ENCODE data around the gene KIZ.
"Not testable (repeated sequence)": the region's sequence is repeated elsewhere in the genome, so short reads cannot be mapped to it uniquely, and the experiment has no call there.

KIZ gene

DNA sequence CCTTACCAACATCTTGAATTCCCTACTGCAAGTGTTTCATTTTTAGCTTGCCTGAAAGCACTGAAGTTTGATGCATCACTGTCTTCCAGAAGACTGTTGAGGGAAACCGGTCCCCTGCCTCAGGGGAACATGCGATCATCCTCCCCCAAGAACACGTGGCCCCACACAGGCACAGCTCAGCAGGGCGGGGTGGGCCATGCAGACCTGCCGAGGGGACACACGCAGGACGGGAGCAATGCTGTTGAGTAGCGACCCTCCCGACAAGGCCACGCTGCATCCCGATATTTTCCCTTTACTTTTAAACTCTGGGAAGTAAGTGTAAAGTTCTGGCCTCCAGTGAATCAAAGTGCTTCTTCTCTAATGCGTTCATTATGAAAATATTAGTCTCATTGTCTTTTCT lies 117.9 kb downstream of the KIZ start:
- no peak for DNase-seq
- intact Hi-C loops (cut with DNase I): no loop called here

DNA sequence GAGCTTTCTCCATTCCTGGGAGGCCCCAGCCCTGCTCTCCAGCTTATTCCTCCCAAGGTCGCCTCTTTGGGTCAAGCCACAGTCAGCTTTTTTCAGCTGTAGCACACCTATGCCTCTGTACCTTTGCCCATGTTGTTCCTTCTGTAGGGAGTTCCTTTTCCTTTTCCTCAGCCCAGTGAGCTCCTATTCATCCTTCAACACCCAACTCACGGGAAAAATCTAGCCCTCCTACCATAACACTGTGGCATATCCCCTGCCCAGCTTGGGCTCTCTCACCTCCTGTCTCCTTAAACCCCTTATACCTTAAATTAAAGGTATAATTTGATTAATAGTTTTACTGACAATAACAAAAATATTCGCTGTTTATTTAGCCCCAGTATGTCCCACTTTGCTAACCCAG lies 118.9 kb downstream of the KIZ start:
- no peak for DNase-seq
- intact Hi-C loops (cut with DNase I): no loop called here

DNA sequence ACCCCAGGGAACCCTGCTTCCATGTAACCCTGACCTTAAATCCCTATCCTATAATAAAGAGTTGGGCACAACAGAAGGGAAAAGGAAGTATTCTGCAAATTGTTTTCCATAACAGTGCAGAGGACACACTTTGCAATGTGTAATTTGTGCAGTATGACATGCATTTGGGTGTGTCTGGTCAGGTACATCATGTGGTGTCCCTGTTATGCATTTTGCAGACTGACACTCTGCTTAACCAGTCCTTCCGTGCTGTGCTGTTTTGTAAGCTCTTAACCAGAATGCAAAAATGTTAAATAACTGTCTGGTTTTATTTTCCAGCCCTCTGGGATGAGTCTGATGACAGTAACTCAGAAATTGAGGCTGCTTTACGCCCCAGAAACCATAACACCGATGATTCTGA lies 120.3 kb downstream of the KIZ start:
- DNase-seq: no peak
- intact Hi-C loops (cut with DNase I): no loop called here

DNA sequence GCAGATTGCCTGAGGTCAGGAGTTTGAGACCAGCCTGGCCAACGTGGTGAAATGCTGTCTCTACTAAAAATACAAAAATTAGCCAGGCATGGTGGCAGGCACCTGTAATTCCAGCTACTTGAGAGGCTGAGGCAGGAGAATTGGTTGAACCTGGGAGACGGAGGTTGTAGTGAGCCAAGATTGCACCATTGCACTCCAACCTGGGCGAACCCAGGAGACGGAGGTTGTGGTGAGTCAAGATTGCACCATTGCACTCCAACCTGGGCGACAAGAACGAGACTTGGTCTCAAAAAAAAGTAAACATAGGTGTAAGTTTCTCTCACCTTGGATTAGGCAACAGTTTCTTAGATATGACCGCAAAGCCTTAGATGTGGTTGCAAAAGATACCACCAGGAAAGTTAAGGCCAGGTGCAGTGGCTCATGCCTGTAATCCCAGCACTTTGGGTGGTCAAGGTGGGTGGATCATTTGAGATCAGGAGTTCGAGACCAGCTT lies 121.8 kb downstream of the KIZ start:
- DNase-seq; intact Hi-C loops (cut with DNase I): not testable (repeated sequence)

DNA sequence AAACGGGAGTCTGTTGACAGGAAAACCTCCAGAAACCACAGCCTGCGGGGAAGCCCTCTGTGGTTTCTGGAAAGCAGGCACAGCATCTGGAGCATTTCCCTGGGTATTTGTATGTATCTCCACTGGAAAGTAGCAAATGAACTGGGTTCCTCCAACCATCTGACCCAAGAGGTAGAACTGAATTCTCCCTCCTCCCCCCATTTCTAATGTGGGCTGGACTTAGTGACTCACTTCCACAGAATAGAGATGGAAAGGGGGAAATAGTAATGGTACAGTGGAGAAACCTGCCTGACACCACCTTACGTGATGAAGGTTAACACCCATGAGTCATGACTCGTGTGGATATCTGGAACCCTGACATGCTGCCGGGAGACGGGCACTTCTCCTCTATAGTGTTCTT lies 125.4 kb downstream of the KIZ start:
- DNase-seq: no peak
- intact Hi-C loops (cut with DNase I): no loop called here

DNA sequence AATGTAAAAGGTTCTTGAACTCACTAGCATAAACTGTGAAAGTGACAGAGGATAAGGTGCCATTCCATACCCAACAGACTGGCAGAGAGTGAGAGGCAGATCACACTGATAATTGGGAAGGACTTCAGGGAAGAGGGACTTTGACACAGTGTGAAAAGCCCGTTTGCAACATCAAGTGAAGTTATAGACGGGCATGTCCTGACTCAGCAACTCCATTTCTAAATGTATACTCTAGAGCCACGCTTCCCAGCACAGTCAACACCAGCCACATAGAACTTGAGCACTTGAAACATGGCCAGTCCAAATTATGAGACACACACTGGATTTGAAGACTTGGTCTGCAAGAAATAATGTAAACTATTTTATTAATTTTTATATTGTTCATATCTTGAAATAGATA lies 131.3 kb downstream of the KIZ start:
- intact Hi-C loops (cut with DNase I): no loop called here
- DNase-seq: no peak

DNA sequence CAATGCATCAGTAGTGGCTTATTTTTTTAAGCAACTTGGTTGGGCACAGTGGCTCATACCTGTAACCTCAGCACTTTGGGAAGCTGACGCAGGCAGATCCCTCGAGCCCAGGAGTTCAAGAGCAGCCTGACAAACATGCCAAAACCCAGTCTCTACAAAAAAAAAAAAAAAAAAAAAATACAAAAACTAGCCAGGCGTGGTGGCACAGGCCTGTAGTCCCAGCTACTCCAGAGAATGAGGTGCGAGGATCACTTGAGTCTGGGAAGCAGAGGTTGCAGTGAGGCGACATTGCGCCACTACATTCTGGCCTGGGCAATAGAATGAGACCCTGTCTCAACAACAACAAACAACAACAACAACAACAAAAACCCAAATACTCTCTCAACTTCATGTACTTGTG lies 132.5 kb downstream of the KIZ start:
- intact Hi-C loops (cut with DNase I): no loop called here
- no peak for DNase-seq

DNA sequence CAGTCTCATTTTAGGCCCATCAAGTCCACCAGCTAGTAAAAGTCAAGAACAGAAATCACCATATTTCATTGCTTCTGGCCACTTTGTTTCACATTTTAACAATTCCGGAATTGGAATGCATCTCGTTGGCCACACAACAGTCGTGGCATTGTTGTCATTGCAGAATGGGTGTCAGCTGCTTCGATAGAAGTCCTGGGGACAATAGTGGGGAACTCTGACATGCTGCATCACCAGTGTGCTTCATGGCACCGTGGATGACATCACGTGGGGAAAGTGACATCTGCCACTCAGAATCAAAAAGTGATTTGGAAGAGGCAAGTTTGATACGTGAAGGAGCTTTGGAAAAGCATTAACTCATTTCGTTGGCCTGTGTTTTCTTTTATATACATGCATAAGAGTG lies 133.5 kb downstream of the KIZ start:
- intact Hi-C loops (cut with DNase I): no loop called here
- DNase-seq: peak in 5 of 10 donors; percentile 27 to 87 (median 62)

DNA sequence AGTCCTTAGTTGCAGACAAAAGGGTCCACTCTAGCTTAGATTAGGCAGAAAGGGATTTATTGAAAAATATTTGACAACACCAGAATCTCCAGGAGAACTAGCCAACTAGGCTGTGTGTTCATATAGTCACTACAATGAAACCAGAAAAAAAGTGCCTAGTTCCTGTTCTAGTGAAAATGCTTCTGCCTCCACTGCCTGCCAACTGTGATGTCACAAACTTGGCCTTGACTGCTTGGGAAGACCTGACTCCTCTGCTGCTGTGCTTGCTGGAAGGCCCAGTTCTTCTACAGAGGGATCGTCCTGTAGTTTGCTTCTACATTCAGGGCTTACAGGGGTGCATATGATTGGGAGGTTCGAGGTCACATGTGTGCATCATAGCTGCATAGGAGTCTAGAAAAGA lies 136.9 kb downstream of the KIZ start:
- intact Hi-C loops (cut with DNase I): no loop called here
- DNase-seq: no peak

DNA sequence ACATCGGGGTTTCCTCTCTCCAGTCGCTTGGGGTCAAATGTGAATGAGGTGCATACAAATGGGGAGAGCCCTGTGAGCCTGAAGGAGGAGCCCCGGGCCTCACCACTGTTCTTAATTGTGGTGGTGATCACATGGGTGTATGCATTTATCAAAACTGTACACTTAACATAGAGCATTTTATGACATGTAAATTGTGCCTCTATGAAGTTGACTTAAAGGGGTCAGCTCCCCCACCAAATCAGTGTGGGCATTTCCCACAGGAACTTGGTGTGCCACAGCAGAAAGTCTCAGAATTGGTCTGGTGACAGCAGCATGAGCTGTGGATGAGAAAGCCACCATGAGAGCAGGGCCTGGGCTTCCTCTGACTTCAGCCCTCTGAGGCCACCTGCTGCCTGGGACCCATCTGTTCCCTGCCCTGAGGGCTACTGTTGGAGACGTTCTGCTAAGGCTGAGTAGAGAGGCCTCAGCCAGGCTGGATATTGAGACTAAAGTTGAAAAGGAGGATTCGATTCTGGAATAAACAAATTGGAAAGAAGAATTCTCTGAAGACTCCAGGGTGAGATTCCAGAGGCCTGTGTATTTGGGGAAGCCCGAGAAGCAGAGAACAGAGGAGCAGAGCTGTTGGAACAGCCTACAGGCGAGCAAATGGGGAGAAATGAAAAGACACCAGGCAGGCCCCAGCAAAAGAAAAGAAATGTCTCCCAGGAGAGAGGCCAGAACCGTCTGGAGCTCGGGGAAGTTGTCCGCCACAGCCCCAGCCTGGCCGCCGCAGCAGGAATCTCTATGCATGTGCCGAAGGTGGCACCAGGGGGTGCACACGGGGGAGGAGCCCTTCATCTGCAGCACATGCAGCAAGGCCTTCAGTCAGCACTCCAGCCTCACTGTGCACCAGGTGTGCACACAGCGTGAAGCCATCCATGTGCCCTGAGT lies 139.6 kb downstream of the KIZ start:
- intact Hi-C loops (cut with DNase I): no loop called here
- no peak for DNase-seq

DNA sequence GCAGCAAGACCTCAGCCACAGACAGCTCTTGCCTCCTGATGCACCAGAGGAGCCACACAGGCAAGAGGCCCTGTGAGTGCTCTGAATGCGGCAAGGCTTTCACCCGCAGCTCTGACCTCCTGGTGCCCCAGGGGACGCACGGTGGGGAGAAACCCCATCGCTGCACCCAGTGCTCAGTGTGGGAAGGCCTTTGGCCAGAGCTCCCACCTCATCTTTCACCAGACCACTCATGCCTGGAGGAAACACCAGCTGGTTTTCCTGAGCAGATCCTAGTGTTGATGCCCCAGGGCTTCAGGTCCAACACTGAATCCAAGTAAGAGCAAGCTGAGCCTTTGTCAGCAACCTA lies 140.3 kb downstream of the KIZ start:
- intact Hi-C loops (cut with DNase I): no loop called here

DNA sequence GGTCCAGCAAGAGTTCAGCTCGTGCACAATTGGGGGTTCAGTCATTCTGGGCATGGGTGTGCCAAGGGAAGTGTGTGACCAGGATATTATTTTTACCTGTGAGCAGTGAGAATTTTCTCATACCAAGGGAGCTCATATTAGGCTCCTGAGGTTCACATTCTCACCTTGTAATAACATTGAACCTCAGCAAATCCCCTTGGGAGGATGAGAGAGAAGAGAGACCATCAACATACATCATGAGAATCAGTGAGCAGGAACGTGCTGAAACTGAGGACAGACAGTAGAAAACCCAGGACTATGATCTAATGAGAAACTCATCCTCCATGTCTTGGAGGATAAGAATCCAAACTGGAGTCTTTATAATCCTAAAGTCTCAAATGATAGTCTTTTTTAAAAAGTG lies 143.9 kb downstream of the KIZ start:
- intact Hi-C loops (cut with DNase I): no loop called here
- no peak for DNase-seq

More for the DNA sequence above, 140.3 kb downstream of the KIZ start:
- DNase-seq: no peak

DNA sequence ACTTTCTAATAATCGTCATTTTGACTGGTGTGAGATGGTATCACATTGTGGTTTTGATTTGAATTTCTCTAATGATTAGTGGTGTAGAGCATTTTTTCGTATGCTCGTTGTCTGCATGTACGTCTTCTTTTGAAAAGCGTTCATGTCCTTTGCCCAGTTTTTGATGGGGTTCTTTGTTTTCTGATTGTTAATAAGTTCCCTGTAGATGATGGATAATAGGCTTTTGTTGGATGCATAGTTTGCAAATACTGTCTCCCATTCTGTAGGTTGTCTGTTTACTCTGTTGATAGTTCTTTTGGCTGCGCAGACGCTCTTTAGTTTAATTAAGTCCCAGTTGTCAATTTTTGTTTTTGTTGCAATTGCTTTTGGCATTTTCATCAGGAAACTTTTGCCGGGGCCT lies 144.9 kb downstream of the KIZ start:
- DNase-seq: no peak
- intact Hi-C loops (cut with DNase I): no loop called here

DNA sequence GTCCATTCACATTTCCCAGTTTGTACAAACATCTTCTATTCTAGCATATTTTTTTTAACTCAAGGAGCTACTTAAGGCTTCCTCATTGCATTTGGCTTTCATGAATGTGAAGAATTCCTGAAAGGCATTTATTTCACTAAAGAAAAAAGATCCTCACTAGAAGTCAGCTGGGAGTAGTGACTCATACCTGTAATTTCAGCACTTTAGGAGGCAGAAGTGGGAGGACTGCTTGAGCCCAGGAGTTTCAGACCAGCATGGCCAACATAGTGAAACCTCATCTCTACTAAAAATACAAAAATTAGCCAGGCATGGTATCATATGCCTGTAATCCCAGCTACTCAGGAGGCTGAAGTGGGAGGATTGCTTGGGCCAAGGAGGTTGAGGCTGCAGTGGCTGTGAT lies 146.4 kb downstream of the KIZ start:
- intact Hi-C loops (cut with DNase I): no loop called here
- no peak for DNase-seq

DNA sequence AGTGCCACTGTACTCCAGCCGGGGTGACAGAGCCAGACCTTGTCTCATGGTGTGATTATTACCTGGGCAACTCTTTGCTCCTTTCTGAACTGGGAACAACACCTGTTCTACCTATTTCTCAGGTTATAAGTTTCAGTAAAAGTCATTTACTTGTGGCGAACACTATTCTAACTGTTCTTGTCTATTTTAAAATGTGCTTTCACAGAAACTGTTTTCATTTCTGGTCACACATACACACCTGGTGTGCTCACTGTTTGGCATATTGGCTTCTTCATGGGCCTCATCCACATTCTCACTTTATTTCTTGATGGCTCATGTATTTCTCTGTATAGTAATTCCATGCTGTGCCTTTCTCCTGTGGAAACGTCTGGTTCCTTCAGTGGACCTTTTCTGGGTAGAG lies 146.8 kb downstream of the KIZ start:
- no peak for DNase-seq
- intact Hi-C loops (cut with DNase I): no loop called here

DNA sequence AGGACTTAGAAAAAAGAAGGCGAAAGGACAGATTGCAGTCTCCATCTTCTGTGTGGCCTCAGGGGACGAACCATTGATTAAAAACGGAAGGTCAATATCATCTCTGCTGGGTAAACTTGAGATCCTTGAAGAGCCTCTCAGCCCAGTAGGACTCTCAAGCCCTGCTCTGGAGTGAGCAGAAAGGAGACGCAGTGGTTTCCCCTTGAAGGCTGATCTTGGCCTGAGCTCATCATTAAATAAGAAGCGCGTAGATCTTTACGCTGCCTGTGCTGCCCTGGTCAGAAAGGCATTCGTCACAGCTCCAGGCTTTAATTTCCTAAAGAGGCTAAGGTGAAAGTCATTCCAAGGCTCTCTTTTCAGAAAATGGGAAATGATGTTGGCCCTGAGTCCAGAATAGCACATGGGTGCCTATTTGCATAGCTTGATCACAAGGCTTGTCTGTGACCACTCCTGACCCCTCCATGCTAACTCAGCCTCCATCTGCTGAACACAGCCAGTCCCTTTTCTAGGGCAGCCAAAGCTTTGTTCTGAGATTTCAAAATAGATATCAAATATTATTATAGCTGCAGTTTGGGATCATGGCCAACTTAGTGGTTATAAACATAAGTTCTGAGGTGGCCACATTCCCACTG lies 148.0 kb downstream of the KIZ start:
- intact Hi-C loops (cut with DNase I): no loop called here
- no peak for DNase-seq

DNA sequence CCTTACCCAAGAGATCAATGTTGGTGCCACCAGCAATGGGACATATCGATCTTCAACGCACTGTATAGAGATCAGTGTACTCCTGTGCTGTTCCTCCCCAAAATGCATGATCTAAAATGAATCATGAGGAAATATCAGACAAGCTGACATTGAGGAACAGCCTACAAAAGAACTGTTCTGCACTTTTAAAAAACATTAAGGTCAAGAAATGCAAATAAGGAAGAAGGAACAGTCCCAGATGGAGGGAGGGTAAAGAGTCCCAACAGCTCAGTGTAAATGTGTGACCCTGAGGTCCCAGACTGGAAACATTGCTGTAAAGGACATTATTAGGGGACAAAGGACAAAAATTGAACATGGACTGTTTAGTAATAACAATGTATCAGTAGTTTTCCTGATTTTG lies 152.9 kb downstream of the KIZ start:
- intact Hi-C loops (cut with DNase I): no loop called here
- DNase-seq: no peak

DNA sequence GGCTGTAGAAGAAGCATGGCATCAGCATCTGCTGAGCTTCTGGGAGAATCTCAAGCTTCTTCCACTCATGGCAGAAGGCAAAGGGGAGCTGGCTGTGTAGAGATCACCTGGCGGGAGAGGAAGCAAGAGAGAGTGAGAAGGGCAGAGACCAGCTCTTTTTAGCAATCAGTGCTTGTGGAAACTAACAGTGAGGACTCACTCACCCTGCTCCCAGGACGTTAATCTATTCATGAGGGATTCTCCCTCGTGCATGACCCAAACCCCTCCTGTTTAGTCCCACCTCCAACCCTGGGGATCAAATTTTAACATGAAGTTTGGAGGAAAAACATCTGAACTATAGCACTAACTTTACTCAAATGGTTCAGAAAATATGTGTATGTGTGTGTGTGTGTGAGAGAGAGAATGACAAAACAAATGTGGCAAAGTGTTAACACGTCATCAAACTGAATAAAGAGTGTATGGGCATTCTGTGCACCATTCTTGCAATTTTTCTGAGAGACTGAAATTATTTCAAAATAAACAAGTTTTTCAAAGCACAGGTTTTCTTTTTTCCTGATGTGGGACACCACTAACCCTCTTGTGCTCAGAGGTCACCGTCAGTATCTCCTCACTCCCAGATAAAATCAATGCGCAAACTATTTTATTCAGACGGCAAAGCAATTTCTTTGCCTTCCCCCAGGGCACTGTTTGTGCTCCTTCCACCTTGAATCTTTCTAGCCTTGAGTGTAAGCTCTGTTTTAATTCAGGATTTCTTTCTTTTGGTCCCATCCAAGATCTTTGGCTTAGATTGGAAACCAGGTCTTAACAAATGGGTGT lies 154.0 kb downstream of the KIZ start:
- intact Hi-C loops (cut with DNase I): no loop called here
- no peak for DNase-seq

DNA sequence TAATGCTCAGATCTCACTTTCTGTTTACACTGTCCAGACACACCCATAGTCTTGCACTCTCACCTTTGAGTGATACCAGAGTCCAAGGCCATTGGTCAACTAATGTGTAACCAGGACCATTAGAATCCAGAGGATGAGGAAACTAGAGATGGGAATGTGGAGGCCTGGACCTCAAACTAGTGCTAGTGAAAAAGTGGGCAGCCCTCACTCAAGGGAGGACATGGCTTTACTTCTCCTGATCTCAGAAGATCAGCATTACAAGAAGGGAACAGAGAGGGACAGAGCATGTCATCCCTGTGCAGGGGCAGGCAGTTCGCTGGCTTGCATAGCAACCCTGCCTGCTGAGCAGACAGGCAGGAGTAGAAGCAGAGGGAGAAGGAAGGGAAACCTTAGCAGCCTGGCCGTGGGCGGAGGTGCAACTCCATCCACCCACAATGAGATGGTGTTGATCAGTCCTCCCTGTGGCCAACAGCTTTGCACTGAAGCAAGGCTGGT lies 154.7 kb downstream of the KIZ start:
- intact Hi-C loops (cut with DNase I): no loop called here
- peak in 8 of 10 donors; percentile 40 to 93 (median 66) for DNase-seq

DNA sequence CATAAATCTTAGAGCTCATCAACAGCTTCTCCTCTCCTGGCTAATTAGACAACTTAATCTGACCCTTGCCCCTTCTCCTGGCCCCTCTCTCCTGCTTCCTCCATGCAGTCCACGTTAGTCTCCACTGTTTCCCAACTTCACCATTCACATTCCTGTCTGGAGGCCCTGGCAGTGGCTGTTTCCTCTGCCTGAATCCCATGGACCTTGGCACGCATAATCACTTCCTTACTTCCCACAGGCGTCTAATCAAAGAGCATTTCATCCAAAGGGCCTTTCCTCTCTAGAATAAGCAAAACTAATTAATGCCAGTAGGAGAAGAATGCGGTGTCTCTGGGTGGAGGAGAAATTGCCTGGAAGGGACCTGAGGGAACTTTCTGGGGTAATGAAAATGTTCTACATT lies 160.9 kb downstream of the KIZ start:
- no peak for DNase-seq
- intact Hi-C loops (cut with DNase I): no loop called here
